ENCODE data around the gene HNRNPU.

Gene HNRNPU

DNA sequence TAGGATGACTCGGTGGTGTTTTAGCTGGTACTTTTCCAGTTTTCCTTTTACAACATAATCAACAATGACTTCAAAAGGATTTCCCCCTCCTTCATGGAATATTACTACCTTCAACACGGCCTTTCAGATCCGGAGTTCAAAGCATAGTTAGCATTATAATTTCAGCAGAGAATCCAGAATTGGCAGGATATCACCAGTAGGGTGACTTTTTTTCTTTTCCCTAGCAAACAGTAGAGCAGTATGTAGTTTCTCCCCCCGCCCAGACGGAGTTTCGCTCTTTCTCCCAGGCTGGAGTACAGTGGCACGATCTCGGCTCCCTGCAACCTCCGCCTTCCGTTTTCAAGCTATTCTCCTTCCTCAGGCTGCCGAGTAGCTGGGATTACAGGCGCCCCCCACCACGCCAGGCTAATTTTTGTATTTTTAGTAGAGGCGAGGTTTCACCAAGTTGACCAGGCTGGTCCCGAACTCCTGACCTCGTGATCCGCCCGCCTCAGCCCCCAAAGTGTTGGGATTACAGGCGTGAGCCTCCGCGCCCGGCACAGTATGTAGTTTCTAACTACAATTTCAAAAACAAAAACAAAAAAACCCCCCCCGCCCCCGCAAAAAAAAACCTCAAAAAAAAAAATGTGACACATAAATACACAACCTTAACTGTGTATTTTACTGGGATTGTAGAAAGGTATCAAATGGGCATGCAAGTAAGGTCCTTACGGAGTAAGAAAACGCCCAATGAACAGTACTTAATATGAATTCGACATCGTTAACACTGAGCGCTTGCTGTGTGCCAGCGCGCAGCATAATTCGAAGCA is 30.4 kb downstream of the HNRNPU start (continued):
- TF ChIP-seq, protein P1, sequence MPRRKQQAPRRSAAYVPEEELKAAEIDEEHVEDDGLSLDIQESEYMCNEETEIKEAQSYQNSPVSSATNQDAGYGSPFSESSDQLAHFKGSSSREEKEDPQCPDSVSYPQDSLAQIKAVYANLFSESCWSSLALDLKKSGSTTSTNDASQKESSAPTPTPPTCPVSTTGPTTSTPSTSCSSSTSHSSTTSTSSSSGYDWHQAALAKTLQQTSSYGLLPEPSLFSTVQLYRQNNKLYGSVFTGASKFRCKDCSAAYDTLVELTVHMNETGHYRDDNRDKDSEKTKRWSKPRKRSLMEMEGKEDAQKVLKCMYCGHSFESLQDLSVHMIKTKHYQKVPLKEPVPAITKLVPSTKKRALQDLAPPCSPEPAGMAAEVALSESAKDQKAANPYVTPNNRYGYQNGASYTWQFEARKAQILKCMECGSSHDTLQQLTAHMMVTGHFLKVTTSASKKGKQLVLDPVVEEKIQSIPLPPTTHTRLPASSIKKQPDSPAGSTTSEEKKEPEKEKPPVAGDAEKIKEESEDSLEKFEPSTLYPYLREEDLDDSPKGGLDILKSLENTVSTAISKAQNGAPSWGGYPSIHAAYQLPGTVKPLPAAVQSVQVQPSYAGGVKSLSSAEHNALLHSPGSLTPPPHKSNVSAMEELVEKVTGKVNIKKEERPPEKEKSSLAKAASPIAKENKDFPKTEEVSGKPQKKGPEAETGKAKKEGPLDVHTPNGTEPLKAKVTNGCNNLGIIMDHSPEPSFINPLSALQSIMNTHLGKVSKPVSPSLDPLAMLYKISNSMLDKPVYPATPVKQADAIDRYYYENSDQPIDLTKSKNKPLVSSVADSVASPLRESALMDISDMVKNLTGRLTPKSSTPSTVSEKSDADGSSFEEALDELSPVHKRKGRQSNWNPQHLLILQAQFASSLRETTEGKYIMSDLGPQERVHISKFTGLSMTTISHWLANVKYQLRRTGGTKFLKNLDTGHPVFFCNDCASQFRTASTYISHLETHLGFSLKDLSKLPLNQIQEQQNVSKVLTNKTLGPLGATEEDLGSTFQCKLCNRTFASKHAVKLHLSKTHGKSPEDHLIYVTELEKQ (tag by site-specific recombination; IDR thresholded peaks at IDR 0.05; ENCODE audit: borderline replicate concordance), result no peak; the same call in none of the 2 replicates
- TF ChIP-seq TCF7L2 (IDR thresholded peaks at IDR 0.05; ENCODE audit: borderline replicate concordance, low read depth, low read length) (peak; percentile 68; the same call in 1 of the 2 replicates), ZNF585B (tag by site-specific recombination; IDR thresholded peaks at IDR 0.05) (no peak), KLF1 (tag by site-specific recombination; IDR thresholded peaks at IDR 0.05) (peak; percentile 67), ZNF548 (tag by site-specific recombination; IDR thresholded peaks at IDR 0.05) (peak; percentile 68; the same call in 1 of the 2 replicates), ZNF302 (tag by site-specific recombination; IDR thresholded peaks at IDR 0.05; ENCODE audit: low read depth) (no peak), ZNF707 (tag by site-specific recombination; IDR thresholded peaks at IDR 0.05) (peak; percentile 42; the same call in 1 of the 2 replicates), ZNF214 (tag by site-specific recombination; IDR thresholded peaks at IDR 0.05; ENCODE audit: borderline replicate concordance) (0 out of 2 replicates have a peak, but pooled peaks have one; percentile 7), SALL2 (tag by site-specific recombination; IDR thresholded peaks at IDR 0.05; ENCODE audit: borderline replicate concordance) (no peak), ZBTB1 (tag by site-specific recombination; IDR thresholded peaks at IDR 0.05) (no peak; the same call in 1 of the 2 replicates), ZNF777 (tag by site-specific recombination; IDR thresholded peaks at IDR 0.05; ENCODE audit: borderline replicate concordance) (no peak), PRDM1 (tag by site-specific recombination; IDR thresholded peaks at IDR 0.05) (peak; percentile 96), KLF16 (tag by site-specific recombination; IDR thresholded peaks at IDR 0.05) (peak; percentile 63), OVOL3 (tag by site-specific recombination; IDR thresholded peaks at IDR 0.05) (peak; percentile 70; the same call in 1 of the 2 replicates), ZNF624 (tag by site-specific recombination; IDR thresholded peaks at IDR 0.05) (no peak), ZNF175 (tag by site-specific recombination; IDR thresholded peaks at IDR 0.05) (no peak)
- TF ChIP-seq, protein P2, sequence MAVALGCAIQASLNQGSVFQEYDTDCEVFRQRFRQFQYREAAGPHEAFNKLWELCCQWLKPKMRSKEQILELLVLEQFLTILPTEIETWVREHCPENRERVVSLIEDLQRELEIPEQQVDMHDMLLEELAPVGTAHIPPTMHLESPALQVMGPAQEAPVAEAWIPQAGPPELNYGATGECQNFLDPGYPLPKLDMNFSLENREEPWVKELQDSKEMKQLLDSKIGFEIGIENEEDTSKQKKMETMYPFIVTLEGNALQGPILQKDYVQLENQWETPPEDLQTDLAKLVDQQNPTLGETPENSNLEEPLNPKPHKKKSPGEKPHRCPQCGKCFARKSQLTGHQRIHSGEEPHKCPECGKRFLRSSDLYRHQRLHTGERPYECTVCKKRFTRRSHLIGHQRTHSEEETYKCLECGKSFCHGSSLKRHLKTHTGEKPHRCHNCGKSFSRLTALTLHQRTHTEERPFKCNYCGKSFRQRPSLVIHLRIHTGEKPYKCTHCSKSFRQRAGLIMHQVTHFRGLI (tag by site-specific recombination; IDR thresholded peaks at IDR 0.05), result peak; percentile 44; the same call in 1 of the 2 replicates
- TF ChIP-seq, protein P3, sequence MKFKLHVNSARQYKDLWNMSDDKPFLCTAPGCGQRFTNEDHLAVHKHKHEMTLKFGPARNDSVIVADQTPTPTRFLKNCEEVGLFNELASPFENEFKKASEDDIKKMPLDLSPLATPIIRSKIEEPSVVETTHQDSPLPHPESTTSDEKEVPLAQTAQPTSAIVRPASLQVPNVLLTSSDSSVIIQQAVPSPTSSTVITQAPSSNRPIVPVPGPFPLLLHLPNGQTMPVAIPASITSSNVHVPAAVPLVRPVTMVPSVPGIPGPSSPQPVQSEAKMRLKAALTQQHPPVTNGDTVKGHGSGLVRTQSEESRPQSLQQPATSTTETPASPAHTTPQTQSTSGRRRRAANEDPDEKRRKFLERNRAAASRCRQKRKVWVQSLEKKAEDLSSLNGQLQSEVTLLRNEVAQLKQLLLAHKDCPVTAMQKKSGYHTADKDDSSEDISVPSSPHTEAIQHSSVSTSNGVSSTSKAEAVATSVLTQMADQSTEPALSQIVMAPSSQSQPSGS (tag by site-specific recombination; IDR thresholded peaks at IDR 0.05; ENCODE audit: low read depth), result peak; percentile 43; the same call in 1 of the 2 replicates
- TF ChIP-seq, protein P4, sequence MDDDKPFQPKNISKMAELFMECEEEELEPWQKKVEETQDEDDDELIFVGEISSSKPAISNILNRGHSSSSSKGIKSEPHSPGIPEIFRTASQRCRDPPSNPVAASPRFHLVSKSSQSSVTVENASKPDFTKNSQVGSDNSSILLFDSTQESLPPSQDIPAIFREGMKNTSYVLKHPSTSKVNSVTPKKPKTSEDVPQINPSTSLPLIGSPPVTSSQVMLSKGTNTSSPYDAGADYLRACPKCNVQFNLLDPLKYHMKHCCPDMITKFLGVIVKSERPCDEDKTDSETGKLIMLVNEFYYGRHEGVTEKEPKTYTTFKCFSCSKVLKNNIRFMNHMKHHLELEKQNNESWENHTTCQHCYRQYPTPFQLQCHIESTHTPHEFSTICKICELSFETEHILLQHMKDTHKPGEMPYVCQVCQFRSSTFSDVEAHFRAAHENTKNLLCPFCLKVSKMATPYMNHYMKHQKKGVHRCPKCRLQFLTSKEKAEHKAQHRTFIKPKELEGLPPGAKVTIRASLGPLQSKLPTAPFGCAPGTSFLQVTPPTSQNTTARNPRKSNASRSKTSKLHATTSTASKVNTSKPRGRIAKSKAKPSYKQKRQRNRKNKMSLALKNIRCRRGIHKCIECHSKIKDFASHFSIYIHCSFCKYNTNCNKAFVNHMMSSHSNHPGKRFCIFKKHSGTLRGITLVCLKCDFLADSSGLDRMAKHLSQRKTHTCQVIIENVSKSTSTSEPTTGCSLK (tag by site-specific recombination; IDR thresholded peaks at IDR 0.05), result no peak
- TF ChIP-seq, protein P5, sequence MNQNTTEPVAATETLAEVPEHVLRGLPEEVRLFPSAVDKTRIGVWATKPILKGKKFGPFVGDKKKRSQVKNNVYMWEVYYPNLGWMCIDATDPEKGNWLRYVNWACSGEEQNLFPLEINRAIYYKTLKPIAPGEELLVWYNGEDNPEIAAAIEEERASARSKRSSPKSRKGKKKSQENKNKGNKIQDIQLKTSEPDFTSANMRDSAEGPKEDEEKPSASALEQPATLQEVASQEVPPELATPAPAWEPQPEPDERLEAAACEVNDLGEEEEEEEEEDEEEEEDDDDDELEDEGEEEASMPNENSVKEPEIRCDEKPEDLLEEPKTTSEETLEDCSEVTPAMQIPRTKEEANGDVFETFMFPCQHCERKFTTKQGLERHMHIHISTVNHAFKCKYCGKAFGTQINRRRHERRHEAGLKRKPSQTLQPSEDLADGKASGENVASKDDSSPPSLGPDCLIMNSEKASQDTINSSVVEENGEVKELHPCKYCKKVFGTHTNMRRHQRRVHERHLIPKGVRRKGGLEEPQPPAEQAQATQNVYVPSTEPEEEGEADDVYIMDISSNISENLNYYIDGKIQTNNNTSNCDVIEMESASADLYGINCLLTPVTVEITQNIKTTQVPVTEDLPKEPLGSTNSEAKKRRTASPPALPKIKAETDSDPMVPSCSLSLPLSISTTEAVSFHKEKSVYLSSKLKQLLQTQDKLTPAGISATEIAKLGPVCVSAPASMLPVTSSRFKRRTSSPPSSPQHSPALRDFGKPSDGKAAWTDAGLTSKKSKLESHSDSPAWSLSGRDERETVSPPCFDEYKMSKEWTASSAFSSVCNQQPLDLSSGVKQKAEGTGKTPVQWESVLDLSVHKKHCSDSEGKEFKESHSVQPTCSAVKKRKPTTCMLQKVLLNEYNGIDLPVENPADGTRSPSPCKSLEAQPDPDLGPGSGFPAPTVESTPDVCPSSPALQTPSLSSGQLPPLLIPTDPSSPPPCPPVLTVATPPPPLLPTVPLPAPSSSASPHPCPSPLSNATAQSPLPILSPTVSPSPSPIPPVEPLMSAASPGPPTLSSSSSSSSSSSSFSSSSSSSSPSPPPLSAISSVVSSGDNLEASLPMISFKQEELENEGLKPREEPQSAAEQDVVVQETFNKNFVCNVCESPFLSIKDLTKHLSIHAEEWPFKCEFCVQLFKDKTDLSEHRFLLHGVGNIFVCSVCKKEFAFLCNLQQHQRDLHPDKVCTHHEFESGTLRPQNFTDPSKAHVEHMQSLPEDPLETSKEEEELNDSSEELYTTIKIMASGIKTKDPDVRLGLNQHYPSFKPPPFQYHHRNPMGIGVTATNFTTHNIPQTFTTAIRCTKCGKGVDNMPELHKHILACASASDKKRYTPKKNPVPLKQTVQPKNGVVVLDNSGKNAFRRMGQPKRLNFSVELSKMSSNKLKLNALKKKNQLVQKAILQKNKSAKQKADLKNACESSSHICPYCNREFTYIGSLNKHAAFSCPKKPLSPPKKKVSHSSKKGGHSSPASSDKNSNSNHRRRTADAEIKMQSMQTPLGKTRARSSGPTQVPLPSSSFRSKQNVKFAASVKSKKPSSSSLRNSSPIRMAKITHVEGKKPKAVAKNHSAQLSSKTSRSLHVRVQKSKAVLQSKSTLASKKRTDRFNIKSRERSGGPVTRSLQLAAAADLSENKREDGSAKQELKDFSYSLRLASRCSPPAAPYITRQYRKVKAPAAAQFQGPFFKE (tag by site-specific recombination; IDR thresholded peaks at IDR 0.05; ENCODE audit: borderline replicate concordance), result no peak
- TF ChIP-seq, protein P6, sequence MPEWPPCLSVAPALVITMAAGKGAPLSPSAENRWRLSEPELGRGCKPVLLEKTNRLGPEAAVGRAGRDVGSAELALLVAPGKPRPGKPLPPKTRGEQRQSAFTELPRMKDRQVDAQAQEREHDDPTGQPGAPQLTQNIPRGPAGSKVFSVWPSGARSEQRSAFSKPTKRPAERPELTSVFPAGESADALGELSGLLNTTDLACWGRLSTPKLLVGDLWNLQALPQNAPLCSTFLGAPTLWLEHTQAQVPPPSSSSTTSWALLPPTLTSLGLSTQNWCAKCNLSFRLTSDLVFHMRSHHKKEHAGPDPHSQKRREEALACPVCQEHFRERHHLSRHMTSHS (tag by site-specific recombination; IDR thresholded peaks at IDR 0.05), result no peak
